ENCODE measurements around the gene SLMAP. TPM values are rescaled to one million over a fixed set of nuclear protein-coding genes. Genes with fewer than 3 reads are reported as not detected.

The SLMAP gene
- polyA plus RNA-seq, 1 of the 3 experiments (the other 2 are of a cell fraction): 10.5 TPM

GRCh38 chr3:57797701-57798487 is 41.8 kb downstream of the SLMAP start:
- Histone ChIP-seq H3K4me2 (no peak overlapping the region), H3K27me3 (ENCODE audit: insufficient read depth) (no peaks in the 10 kb centered on the region), H4K20me1 (ENCODE audit: insufficient read depth) (peaks cover 10% of the 10 kb centered on the region), H3K36me3 (replicated peaks in 1 of 2; ENCODE audit: control insufficient read depth in 1 of 2, insufficient read depth in 2 of 2, low read length in 1 of 2) (no peaks in the 10 kb centered on the region), H3K9me3 (no peaks in the 10 kb centered on the region), H3K9ac (no peak overlapping the region), H3K9me2 (no peaks in the 10 kb centered on the region), H3K27ac (ENCODE audit: low read depth in 2 of 2, low read length in 1 of 2) (no peak overlapping the region), H2AFZ (ENCODE audit: low read depth) (no peak overlapping the region), H3K4me1 (ENCODE audit: control insufficient read depth in 1 of 2, insufficient read depth in 2 of 2, low read depth in 1 of 2, low read length in 1 of 2) (peaks cover 2 to 8% of the 10 kb centered on the region in 2 experiments; a peak in 3 of 4 replicates), H3F3A (replicated peaks; ENCODE audit: insufficient read depth) (peaks cover 4% of the 10 kb centered on the region), H3K4me3 (ENCODE audit: low read depth in 2 of 2, low read length in 1 of 2) (no peak overlapping the region), H3K79me2 (ENCODE audit: insufficient read depth) (peaks cover 84% of the 10 kb centered on the region)
- DNase-seq: no peak
- 88% methylated on average over 3 of the region's 3 CpGs for WGBS (ENCODE audit: low lambda C conversion rate)
- POLR2A ChIA-PET: interaction anchor here (0.6 kb wide), 1 partner anchor 230 kb away, joined by 3 read pairs; no protein-coding TSS in a partner anchor
- CTCF ChIA-PET: interaction anchor here (0.8 to 1.1 kb wide), 2 partner anchors 13 to 28 kb away, joined by 3 to 6 read pairs; no protein-coding TSS in a partner anchor
- TF ChIP-seq RFX5 (IDR thresholded peaks at IDR 0.05; ENCODE audit: low read length) (no peak), ZBTB33 (IDR thresholded peaks at IDR 0.05; ENCODE audit: borderline replicate concordance, low read depth) (no peak), REST (IDR thresholded peaks at IDR 0.05; ENCODE audit: low read depth, low read length) (no peak)

- WGBS (ENCODE audit: low lambda C conversion rate): 10% methylated on average over 3 of the region's 3 CpGs
- TF ChIP-seq USF2 (IDR thresholded peaks at IDR 0.05; ENCODE audit: borderline replicate concordance, low read depth, low read length) (no peak), MEF2A (IDR thresholded peaks at IDR 0.05; ENCODE audit: borderline replicate concordance, low read depth) (no peak), NFIC (IDR thresholded peaks at IDR 0.05; ENCODE audit: borderline replicate concordance) (no peak), POLR2AphosphoS5 (IDR thresholded peaks at IDR 0.05; ENCODE audit: low read depth, low read length) (no peak), ZBTB33 (IDR thresholded peaks at IDR 0.05; ENCODE audit: borderline replicate concordance, low read depth) (no peak), CTCF (IDR thresholded peaks at IDR 0.05) (no peak), ELF1 (IDR thresholded peaks at IDR 0.05) (peak; percentile 18; the same call in 1 of the 2 replicates)
Observed at GRCh38 chr3:57803647-57804081, 47.6 kb downstream of the SLMAP start.

More at GRCh38 chr3:57803647-57804081, 47.6 kb downstream of the SLMAP start:
- ChIA-PET POLR2A (no interaction called here), CTCF (no interaction called here)
- Histone ChIP-seq H3K27ac (ENCODE audit: low read depth in 2 of 2, low read length in 1 of 2) (peak overlapping the region; percentile 4 to 70; a peak in 3 of 4 replicates), H3K36me3 (replicated peaks in 1 of 2; ENCODE audit: control insufficient read depth in 1 of 2, insufficient read depth in 2 of 2, low read length in 1 of 2) (no peaks in the 10 kb centered on the region), H3K9me3 (no peaks in the 10 kb centered on the region), H2AFZ (ENCODE audit: low read depth) (no peak overlapping the region), H3K9ac (no peak overlapping the region; the same call in 1 of the 2 replicates), H3F3A (replicated peaks; ENCODE audit: insufficient read depth) (peaks cover 30% of the 10 kb centered on the region), H4K20me1 (ENCODE audit: insufficient read depth) (peaks cover 46% of the 10 kb centered on the region), H3K4me2 (peak overlapping the region; percentile 59; the same call in 1 of the 2 replicates), H3K27me3 (ENCODE audit: insufficient read depth) (no peaks in the 10 kb centered on the region), H3K9me2 (no peaks in the 10 kb centered on the region), H3K4me1 (ENCODE audit: control insufficient read depth in 1 of 2, insufficient read depth in 2 of 2, low read depth in 1 of 2, low read length in 1 of 2) (peaks cover 0 to 12% of the 10 kb centered on the region in 2 experiments; a peak in 1 of 4 replicates), H3K79me2 (ENCODE audit: insufficient read depth) (peaks cover 83% of the 10 kb centered on the region), H3K4me3 (ENCODE audit: low read depth in 2 of 2, low read length in 1 of 2) (no peak overlapping the region; a peak in 1 of 4 replicates)
- DNase-seq: no peak

Data from SK-N-SH (cell line).